Measurements from ENCODE around the gene PKIG.
A peak's percentile ranks its signal among the peaks of the same experiment; 100 is the strongest.

DNA sequence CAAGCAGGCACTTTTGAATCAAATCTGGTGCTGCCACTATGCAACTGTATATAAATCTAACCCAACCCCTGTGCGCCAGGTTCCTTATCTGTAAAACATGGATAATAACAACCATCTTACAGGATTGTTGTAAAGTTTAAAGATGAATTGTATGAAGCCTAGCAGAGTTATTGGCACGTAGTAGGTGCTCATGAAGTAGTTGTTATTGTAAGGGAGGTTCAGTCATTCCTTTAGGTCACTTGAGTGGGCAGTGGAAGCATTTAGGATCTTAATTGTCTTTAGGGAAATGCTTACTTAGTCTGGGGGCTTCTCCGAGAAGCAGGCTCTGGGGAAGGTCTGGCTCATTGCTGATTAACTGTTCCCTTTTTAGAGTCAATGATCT lies 29.8 kb upstream of the PKIG start:
- TF ChIP-seq, protein P1, sequence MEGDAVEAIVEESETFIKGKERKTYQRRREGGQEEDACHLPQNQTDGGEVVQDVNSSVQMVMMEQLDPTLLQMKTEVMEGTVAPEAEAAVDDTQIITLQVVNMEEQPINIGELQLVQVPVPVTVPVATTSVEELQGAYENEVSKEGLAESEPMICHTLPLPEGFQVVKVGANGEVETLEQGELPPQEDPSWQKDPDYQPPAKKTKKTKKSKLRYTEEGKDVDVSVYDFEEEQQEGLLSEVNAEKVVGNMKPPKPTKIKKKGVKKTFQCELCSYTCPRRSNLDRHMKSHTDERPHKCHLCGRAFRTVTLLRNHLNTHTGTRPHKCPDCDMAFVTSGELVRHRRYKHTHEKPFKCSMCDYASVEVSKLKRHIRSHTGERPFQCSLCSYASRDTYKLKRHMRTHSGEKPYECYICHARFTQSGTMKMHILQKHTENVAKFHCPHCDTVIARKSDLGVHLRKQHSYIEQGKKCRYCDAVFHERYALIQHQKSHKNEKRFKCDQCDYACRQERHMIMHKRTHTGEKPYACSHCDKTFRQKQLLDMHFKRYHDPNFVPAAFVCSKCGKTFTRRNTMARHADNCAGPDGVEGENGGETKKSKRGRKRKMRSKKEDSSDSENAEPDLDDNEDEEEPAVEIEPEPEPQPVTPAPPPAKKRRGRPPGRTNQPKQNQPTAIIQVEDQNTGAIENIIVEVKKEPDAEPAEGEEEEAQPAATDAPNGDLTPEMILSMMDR (IDR thresholded peaks at IDR 0.05 in 2 of 3, conservative IDR thresholded peaks at IDR 0.05 in 1 of 3; ENCODE audit: borderline replicate concordance in 1 of 3, insufficient read depth in 1 of 3, low read depth in 2 of 3, low read length in 2 of 3) = no peak
- TF ChIP-seq JUND (IDR thresholded peaks at IDR 0.05) (no peak), SP1 (IDR thresholded peaks at IDR 0.05; ENCODE audit: low read depth) (no peak), EGR1 (IDR thresholded peaks at IDR 0.05; ENCODE audit: low read depth) (no peak), CBX3 (IDR thresholded peaks at IDR 0.05; ENCODE audit: low read depth) (no peak), ZFX (IDR thresholded peaks at IDR 0.05) (no peak), SIN3A (IDR thresholded peaks at IDR 0.05; ENCODE audit: low read depth) (0 out of 2 replicates have a peak, but pooled peaks have one; percentile 20), EZH2 (IDR thresholded peaks at IDR 0.05) (no peak), POLR2A (IDR thresholded peaks at IDR 0.05; ENCODE audit: borderline replicate concordance, extremely low read depth, insufficient read depth, insufficient read length) (no peak), EZH2phosphoT487 (IDR thresholded peaks at IDR 0.05; ENCODE audit: borderline replicate concordance) (no peak)
- TF ChIP-seq, protein P2, sequence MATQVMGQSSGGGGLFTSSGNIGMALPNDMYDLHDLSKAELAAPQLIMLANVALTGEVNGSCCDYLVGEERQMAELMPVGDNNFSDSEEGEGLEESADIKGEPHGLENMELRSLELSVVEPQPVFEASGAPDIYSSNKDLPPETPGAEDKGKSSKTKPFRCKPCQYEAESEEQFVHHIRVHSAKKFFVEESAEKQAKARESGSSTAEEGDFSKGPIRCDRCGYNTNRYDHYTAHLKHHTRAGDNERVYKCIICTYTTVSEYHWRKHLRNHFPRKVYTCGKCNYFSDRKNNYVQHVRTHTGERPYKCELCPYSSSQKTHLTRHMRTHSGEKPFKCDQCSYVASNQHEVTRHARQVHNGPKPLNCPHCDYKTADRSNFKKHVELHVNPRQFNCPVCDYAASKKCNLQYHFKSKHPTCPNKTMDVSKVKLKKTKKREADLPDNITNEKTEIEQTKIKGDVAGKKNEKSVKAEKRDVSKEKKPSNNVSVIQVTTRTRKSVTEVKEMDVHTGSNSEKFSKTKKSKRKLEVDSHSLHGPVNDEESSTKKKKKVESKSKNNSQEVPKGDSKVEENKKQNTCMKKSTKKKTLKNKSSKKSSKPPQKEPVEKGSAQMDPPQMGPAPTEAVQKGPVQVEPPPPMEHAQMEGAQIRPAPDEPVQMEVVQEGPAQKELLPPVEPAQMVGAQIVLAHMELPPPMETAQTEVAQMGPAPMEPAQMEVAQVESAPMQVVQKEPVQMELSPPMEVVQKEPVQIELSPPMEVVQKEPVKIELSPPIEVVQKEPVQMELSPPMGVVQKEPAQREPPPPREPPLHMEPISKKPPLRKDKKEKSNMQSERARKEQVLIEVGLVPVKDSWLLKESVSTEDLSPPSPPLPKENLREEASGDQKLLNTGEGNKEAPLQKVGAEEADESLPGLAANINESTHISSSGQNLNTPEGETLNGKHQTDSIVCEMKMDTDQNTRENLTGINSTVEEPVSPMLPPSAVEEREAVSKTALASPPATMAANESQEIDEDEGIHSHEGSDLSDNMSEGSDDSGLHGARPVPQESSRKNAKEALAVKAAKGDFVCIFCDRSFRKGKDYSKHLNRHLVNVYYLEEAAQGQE (IDR thresholded peaks at IDR 0.05; ENCODE audit: low read depth) = no peak
